HEK293 (cell line): ENCODE results near the gene MMP15.
A peak's percentile ranks its signal among the peaks of the same experiment; 100 is the strongest.

ENCODE experiments used
- CTCF ChIA-PET: fragments of 350-600 bp; formaldehyde crosslinking; extraction: SDS; loops from one replicate; lab custom pipeline; 2021; ENCODE audit warnings: antibody characterized with exemption; lab: Yijun Ruan, JAX
- POLR2A ChIA-PET: fragments of 300-600 bp; formaldehyde crosslinking; extraction: SDS; loops from one replicate; lab custom pipeline; 2020; ENCODE audit warnings: antibody characterized with exemption, inconsistent platforms; lab: Yijun Ruan, JAX
- H3K27ac ChIP-seq: fragments of 200-500 bp; sonication (Bioruptor generic); 2 replicates; pipeline ENCODE4 v1.5.1; 2014; ENCODE audit warnings: low read depth, low read length, control low read depth, inconsistent platforms; ENCODE audit errors: extremely low read depth
- H3K36me3 ChIP-seq, 2 experiments: fragments of 200-500 bp in 1 of 2; sonication (Bioruptor generic) in 1 of 2; 1 replicate in 1 of 2; 2 replicates in 1 of 2; pipeline ENCODE4 v1.5.1; 2014 to 2017; ENCODE audit warnings: inconsistent platforms in 2 of 2, low read length in 2 of 2; ENCODE audit not compliant: control insufficient read depth in 2 of 2, insufficient read depth in 1 of 2
- H3K4me1 ChIP-seq: fragments of 200-500 bp; sonication (Bioruptor generic); 2 replicates; pipeline ENCODE4 v1.5.1; 2014; ENCODE audit warnings: mild to moderate bottlenecking, low read length, inconsistent platforms; ENCODE audit not compliant: control insufficient read depth, insufficient read depth
- H3K4me3 ChIP-seq: 2 replicates; pipeline ENCODE4 v1.5.1; 2011; ENCODE audit warnings: low read depth, mild to moderate bottlenecking, control low read depth, low read length, moderate library complexity
- H3K9me3 ChIP-seq: fragments of 200-500 bp; sonication (Bioruptor generic); 2 replicates; pipeline ENCODE4 v1.5.1; 2014; ENCODE audit warnings: low read depth, low read length, inconsistent platforms; ENCODE audit not compliant: control insufficient read depth, insufficient read depth
- CTCF ChIP-seq: fragments of 450-650 bp; formaldehyde crosslinking; IDR thresholded peaks from 2 replicates; pipeline ENCODE4 v1.5.1; 2016; ENCODE audit warnings: missing biosample characterization, missing genetic modification characterization
- ELK4 ChIP-seq: IDR thresholded peaks from 2 replicates; pipeline ENCODE4 v1.6.1; 2011; ENCODE audit warnings: mild to moderate bottlenecking, low read depth, low read length, borderline replicate concordance
- FEZF1 ChIP-seq: fragments of 450-650 bp; formaldehyde crosslinking; IDR thresholded peaks from 2 replicates; pipeline ENCODE4 v1.5.1; 2016; ENCODE audit warnings: missing biosample characterization, missing genetic modification characterization
- KLF17 ChIP-seq: fragments of 450-650 bp; formaldehyde crosslinking; IDR thresholded peaks from 2 replicates; pipeline ENCODE4 v1.5.1; 2016; ENCODE audit warnings: missing biosample characterization, missing genetic modification characterization
- ZNF169 ChIP-seq: fragments of 450-650 bp; formaldehyde crosslinking; IDR thresholded peaks from 2 replicates; pipeline ENCODE4 v1.5.1; 2016; ENCODE audit warnings: missing biosample characterization, missing genetic modification characterization
- ZNF2 ChIP-seq: fragments of 450-650 bp; formaldehyde crosslinking; IDR thresholded peaks from 2 replicates; pipeline ENCODE4 v1.5.1; 2016; ENCODE audit warnings: missing biosample characterization, missing genetic modification characterization
- ZNF211 ChIP-seq: fragments of 450-650 bp; formaldehyde crosslinking; IDR thresholded peaks from 2 replicates; pipeline ENCODE4 v1.5.1; 2016; ENCODE audit warnings: low read depth, missing biosample characterization, missing genetic modification characterization
- ZNF394 ChIP-seq: fragments of 450-650 bp; formaldehyde crosslinking; IDR thresholded peaks from 2 replicates; pipeline ENCODE4 v1.5.1; 2016; ENCODE audit warnings: missing biosample characterization, missing genetic modification characterization, mild to moderate bottlenecking, moderate library complexity, borderline replicate concordance
- ZNF561 ChIP-seq: fragments of 450-650 bp; IDR thresholded peaks from 2 replicates; pipeline ENCODE4 v1.5.1; 2018; ENCODE audit warnings: missing biosample characterization, missing genetic modification characterization, borderline replicate concordance
- ZNF623 ChIP-seq: fragments of 450-650 bp; formaldehyde crosslinking; IDR thresholded peaks from 2 replicates; pipeline ENCODE4 v1.5.1; 2016; ENCODE audit warnings: missing biosample characterization, missing genetic modification characterization
- ZNF660 ChIP-seq: fragments of 450-650 bp; IDR thresholded peaks from 2 replicates; pipeline ENCODE4 v1.5.1; 2018; ENCODE audit warnings: missing biosample characterization, mild to moderate bottlenecking, missing genetic modification characterization
- ZSCAN30 ChIP-seq: fragments of 450-650 bp; IDR thresholded peaks from 2 replicates; pipeline ENCODE4 v1.5.1; 2018; ENCODE audit warnings: missing biosample characterization, mild to moderate bottlenecking, missing genetic modification characterization, moderate library complexity
- TF ChIP-seq, protein P1 (sequence below): fragments of 450-650 bp; formaldehyde crosslinking; IDR thresholded peaks from 2 replicates; pipeline ENCODE4 v1.5.1; 2017; ENCODE audit warnings: missing biosample characterization, mild to moderate bottlenecking, missing genetic modification characterization, moderate library complexity
- TF ChIP-seq, protein P2 (sequence below): fragments of 450-650 bp; formaldehyde crosslinking; optimal IDR thresholded peaks from 2 replicates; pipeline ENCODE3; 2016; ENCODE audit warnings: missing biosample characterization, mild to moderate bottlenecking, missing genetic modification characterization
- TF ChIP-seq, protein P3 (sequence below): fragments of 450-650 bp; formaldehyde crosslinking; IDR thresholded peaks from 2 replicates; pipeline ENCODE4 v1.5.1; 2016; ENCODE audit warnings: missing biosample characterization, missing genetic modification characterization
- TF ChIP-seq, protein P4 (sequence below): fragments of 450-650 bp; formaldehyde crosslinking; IDR thresholded peaks from 2 replicates; pipeline ENCODE4 v1.5.1; 2016; ENCODE audit warnings: missing biosample characterization, missing genetic modification characterization, borderline replicate concordance
- TF ChIP-seq, protein P5 (sequence below): fragments of 450-650 bp; formaldehyde crosslinking; IDR thresholded peaks from 2 replicates; pipeline ENCODE4 v1.5.1; 2016; ENCODE audit warnings: missing biosample characterization, missing genetic modification characterization, low read depth

The MMP15 gene

GRCh38 chr16:58082381-58082780, 56.8 kb downstream of the MMP15 start:
- H3K27ac ChIP-seq = no peak overlapping the region
- ChIA-PET CTCF (interaction anchor here (0.8 kb wide), 1 partner anchor 17 kb away, joined by 4 read pairs; no protein-coding TSS in a partner anchor), POLR2A (no interaction called here)
- H3K36me3 ChIP-seq = no peaks in the 10 kb centered on the region
- no peaks in the 10 kb centered on the region for H3K4me1 ChIP-seq
- no peak overlapping the region for H3K4me3 ChIP-seq
- TF ChIP-seq ZNF623 (tag by site-specific recombination) = peak; percentile 80
- TF ChIP-seq KLF17 (tag by site-specific recombination) = no peak
- H3K9me3 ChIP-seq = no peaks in the 10 kb centered on the region

DNA sequence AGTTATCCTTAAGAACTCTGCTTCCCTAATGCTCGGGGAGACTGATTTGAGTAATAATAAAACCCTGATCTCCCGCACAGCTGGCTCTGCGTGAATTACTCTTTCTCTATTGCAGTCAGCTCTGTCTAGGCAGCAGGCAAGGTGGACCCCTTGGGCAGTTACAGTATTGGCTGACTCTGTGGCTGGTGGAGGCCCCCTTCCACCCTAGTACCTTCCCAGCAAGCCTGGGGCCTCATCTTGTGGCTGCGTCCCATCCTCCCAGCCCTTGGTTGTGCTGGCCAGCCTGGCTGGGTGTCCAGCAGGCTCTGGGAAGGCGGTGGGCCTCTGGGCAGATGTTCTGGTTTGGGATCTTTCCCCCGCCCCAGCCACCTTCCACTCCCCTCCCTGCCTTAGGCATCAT, 59.1 kb downstream of the MMP15 start:
- H3K4me3 ChIP-seq = no peak overlapping the region
- ChIA-PET CTCF (interaction anchor here (0.6 to 2.5 kb wide), 4 partner anchors 12 to 413 kb away, joined by 3 to 9 read pairs (median 4); no protein-coding TSS in a partner anchor), POLR2A (interaction anchor here (0.9 kb wide), 1 partner anchor 45 kb away, joined by 3 read pairs; the partner anchor contains the start of gene CFAP20)
- TF ChIP-seq ZSCAN30 (tag by site-specific recombination) = no peak
- TF ChIP-seq, protein P1, sequence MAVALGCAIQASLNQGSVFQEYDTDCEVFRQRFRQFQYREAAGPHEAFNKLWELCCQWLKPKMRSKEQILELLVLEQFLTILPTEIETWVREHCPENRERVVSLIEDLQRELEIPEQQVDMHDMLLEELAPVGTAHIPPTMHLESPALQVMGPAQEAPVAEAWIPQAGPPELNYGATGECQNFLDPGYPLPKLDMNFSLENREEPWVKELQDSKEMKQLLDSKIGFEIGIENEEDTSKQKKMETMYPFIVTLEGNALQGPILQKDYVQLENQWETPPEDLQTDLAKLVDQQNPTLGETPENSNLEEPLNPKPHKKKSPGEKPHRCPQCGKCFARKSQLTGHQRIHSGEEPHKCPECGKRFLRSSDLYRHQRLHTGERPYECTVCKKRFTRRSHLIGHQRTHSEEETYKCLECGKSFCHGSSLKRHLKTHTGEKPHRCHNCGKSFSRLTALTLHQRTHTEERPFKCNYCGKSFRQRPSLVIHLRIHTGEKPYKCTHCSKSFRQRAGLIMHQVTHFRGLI (tag by site-specific recombination) = no peak
- TF ChIP-seq CTCF (tag by site-specific recombination) = no peak
- TF ChIP-seq ZNF660 (tag by site-specific recombination) = no peak
- TF ChIP-seq ZNF169 (tag by site-specific recombination) = no peak
- no peak for TF ChIP-seq ZNF211 (tag by site-specific recombination)
- TF ChIP-seq, all 188 proteins: peak for 0
- Histone ChIP-seq H3K36me3 (no peaks in the 10 kb centered on the region), H3K27ac (no peak overlapping the region), H3K4me1 (no peaks in the 10 kb centered on the region), H3K9me3 (no peaks in the 10 kb centered on the region)

DNA sequence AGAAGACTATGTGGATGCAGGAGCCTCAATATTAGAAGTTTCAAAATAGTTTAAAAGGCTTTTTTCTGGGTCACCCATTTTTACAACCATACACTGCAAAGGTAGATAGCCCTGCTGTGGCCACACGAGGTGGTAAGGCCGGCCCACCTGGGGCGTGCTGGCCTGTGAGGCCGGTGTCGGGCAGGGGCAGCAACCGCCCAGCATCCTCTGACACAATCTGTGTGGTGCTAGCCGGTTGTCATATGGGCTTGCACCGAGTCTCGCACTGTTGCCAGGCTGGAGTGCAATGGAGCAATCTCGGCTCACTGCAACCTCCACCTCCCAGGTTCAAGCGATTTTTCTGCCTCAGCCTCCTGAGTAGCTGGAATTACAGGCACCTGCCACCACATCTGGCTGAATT, 59.6 kb downstream of the MMP15 start:
- Histone ChIP-seq H3K4me1 (no peaks in the 10 kb centered on the region), H3K27ac (no peak overlapping the region), H3K4me3 (no peak overlapping the region), H3K9me3 (no peaks in the 10 kb centered on the region), H3K36me3 (no peaks in the 10 kb centered on the region)
- POLR2A ChIA-PET = no interaction called here
- CTCF ChIA-PET = interaction anchor here (0.6 to 2.5 kb wide), 2 partner anchors 11 to 137 kb away, joined by 4 to 9 read pairs; no protein-coding TSS in a partner anchor
- TF ChIP-seq ZNF660 (tag by site-specific recombination) (no peak), FEZF1 (tag by site-specific recombination) (no peak), ZNF561 (tag by site-specific recombination) (no peak), ZNF394 (no peak), ELK4 (no peak), ZNF2 (tag by site-specific recombination) (no peak)
- TF ChIP-seq, protein P2, sequence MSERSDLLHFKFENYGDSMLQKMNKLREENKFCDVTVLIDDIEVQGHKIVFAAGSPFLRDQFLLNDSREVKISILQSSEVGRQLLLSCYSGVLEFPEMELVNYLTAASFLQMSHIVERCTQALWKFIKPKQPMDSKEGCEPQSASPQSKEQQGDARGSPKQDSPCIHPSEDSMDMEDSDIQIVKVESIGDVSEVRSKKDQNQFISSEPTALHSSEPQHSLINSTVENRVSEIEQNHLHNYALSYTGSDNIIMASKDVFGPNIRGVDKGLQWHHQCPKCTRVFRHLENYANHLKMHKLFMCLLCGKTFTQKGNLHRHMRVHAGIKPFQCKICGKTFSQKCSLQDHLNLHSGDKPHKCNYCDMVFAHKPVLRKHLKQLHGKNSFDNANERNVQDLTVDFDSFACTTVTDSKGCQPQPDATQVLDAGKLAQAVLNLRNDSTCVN (tag by site-specific recombination) = no peak
- TF ChIP-seq, protein P3, sequence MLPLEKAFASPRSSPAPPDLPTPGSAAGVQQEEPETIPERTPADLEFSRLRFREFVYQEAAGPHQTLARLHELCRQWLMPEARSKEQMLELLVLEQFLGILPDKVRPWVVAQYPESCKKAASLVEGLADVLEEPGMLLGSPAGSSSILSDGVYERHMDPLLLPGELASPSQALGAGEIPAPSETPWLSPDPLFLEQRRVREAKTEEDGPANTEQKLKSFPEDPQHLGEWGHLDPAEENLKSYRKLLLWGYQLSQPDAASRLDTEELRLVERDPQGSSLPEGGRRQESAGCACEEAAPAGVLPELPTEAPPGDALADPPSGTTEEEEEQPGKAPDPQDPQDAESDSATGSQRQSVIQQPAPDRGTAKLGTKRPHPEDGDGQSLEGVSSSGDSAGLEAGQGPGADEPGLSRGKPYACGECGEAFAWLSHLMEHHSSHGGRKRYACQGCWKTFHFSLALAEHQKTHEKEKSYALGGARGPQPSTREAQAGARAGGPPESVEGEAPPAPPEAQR = no peak
- TF ChIP-seq, protein P4, sequence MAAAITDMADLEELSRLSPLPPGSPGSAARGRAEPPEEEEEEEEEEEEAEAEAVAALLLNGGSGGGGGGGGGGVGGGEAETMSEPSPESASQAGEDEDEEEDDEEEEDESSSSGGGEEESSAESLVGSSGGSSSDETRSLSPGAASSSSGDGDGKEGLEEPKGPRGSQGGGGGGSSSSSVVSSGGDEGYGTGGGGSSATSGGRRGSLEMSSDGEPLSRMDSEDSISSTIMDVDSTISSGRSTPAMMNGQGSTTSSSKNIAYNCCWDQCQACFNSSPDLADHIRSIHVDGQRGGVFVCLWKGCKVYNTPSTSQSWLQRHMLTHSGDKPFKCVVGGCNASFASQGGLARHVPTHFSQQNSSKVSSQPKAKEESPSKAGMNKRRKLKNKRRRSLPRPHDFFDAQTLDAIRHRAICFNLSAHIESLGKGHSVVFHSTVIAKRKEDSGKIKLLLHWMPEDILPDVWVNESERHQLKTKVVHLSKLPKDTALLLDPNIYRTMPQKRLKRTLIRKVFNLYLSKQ (tag by site-specific recombination) = no peak
- TF ChIP-seq, protein P5, sequence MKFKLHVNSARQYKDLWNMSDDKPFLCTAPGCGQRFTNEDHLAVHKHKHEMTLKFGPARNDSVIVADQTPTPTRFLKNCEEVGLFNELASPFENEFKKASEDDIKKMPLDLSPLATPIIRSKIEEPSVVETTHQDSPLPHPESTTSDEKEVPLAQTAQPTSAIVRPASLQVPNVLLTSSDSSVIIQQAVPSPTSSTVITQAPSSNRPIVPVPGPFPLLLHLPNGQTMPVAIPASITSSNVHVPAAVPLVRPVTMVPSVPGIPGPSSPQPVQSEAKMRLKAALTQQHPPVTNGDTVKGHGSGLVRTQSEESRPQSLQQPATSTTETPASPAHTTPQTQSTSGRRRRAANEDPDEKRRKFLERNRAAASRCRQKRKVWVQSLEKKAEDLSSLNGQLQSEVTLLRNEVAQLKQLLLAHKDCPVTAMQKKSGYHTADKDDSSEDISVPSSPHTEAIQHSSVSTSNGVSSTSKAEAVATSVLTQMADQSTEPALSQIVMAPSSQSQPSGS = no peak
